Epithelial cell of esophagus (primary cell): Measurements from ENCODE around the gene SCARB1.

Experiments used
- DNase-seq: peaks from one replicate; pipeline ENCODE4 v3.0.0; 2010; ENCODE audit warnings: low read depth
- H3K4me3 ChIP-seq: 2 replicates; pipeline ENCODE4 v1.5.1; 2011; ENCODE audit warnings: mild to moderate bottlenecking, low read length, control low read depth
- CTCF ChIP-seq: IDR thresholded peaks from 2 replicates; pipeline ENCODE4 v1.5.1; 2011; ENCODE audit warnings: low read depth, mild to moderate bottlenecking, low read length, control low read depth, inconsistent platforms; ENCODE audit not compliant: insufficient read depth; ENCODE audit errors: missing control alignments

The SCARB1 gene

DNA sequence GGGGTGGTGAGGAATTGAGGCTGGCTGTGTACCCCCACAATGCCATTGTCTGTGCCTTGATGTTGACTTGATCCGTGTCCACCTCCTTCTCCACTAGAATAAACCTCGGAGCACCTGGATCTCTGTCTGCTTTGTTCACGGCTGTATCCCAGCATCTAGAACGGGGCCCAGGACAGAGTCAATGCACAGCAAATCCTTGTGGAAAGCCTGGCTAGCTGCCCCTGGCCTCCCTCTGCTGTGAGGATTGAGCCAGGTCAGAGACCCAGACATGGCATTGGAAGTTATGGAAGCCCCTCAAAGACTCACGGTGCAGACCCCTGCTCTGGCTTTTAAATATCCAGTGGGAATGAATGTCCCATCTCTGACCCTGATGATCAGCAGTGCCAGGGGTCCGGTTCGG lies 109.2 kb downstream of the SCARB1 start:
- no peak for TF ChIP-seq CTCF
- H3K4me3 ChIP-seq: no peak overlapping the region
- no peak for DNase-seq

GRCh38 chr12:124753993-124754392 lies 109.7 kb downstream of the SCARB1 start:
- H3K4me3 ChIP-seq: no peak overlapping the region
- no peak for TF ChIP-seq CTCF
- no peak for DNase-seq

DNA sequence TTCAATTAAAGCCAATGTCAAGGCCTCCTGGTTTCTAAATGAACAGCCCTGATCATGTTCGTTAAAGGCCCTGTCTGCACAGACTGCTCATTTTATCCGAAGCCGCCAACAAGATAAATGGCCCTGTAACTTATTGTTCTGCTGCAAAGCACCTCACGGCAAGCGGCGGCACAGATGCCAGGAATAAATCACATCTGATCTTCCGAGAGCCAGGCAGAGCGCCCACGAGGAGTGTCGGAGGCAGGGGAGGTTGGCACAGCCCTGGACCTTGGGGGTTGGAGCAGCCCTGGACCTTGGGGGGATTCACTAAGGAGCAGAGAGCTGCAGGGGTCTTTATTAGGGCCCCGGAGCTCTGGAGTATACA lies 110.5 kb downstream of the SCARB1 start:
- no peak for TF ChIP-seq CTCF
- no peak overlapping the region for H3K4me3 ChIP-seq
- no peak for DNase-seq

GRCh38 chr12:124752437-124753227 lies 111.0 kb downstream of the SCARB1 start:
- peak; percentile 44 for DNase-seq
- TF ChIP-seq CTCF: no peak
- no peak overlapping the region for H3K4me3 ChIP-seq

DNA sequence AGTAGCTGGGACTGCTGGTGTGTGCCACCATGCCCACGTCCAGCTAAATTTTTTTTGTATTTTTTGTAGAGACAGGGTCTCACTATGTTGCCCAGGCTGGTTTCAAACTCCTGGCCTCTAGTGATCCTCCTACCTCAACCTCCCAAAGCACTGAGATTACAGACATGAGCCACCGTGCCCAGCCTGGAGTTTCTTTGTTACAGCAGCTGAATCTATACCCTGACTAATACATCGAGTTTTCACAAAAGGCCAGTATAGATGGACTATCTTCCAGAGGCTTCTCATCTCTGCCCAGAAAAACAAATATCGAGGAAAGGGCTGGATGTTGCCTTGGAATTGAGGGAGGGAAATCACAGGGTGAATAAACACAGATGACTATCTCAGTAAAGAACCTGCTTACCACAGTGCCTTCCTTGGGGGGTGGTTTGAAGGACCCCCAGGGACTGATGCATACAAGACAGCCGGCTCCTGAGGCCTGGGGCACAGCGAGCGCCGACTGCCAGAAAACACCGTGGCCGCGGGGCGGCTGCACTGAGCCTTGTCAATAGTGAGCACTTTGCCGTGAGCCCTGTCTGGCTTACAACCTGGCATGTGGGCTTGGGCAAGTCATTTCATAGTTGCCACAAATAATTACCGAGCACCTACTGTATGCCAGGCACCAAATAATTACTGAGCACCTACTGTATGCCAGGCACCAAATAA lies 111.9 kb downstream of the SCARB1 start:
- no peak for TF ChIP-seq CTCF
- DNase-seq: no peak

GRCh38 chr12:124750787-124751471 lies 112.7 kb downstream of the SCARB1 start:
- no peak for DNase-seq
- TF ChIP-seq CTCF: no peak
- H3K4me3 ChIP-seq: no peak overlapping the region

More for the DNA sequence above, 111.9 kb downstream of the SCARB1 start:
- H3K4me3 ChIP-seq: no peak overlapping the region
